Stimulated activated CD4-positive, alpha-beta T cell treated with anti-CD3 and anti-CD28 coated beads, TNF-alpha, amount 100 ng/mL, for 48 hours (primary cell): ENCODE results near the gene NMUR2.

ENCODE experiments used
- DNase-seq, 3 donors: peaks; one replicate each; pipeline ENCODE4 v3.0.0-alpha.2; 2020; ENCODE audit warnings: low read depth in 3 of 3

NMUR2 gene

GRCh38 chr5:152405145-152405544, at the start of gene NMUR2:
TSS of gene NMUR2 (minus strand) at chr5:152405279. CDS start at chr5:152405113, 166 bp downstream.
- no peak for DNase-seq

GRCh38 chr5:152443935-152444334, 38.9 kb upstream of the NMUR2 start:
- DNase-seq, result no peak

- no peak for DNase-seq
These were observed 34.7 kb upstream of the NMUR2 start for GRCh38 chr5:152439791-152440190.

- DNase-seq, result no peak
These were observed 32.8 kb upstream of the NMUR2 start for GRCh38 chr5:152437866-152438265.

- no peak for DNase-seq
These were observed 22.6 kb upstream of the NMUR2 start for GRCh38 chr5:152427721-152428120.

GRCh38 chr5:152425083-152425482, 20.0 kb upstream of the NMUR2 start:
- no peak for DNase-seq

GRCh38 chr5:152424501-152424900, 19.4 kb upstream of the NMUR2 start:
- no peak for DNase-seq

GRCh38 chr5:152422081-152422480, 17.0 kb upstream of the NMUR2 start:
- no peak for DNase-seq

GRCh38 chr5:152412129-152412528, 7.0 kb upstream of the NMUR2 start:
- no peak for DNase-seq

GRCh38 chr5:152406082-152406481, 1.0 kb upstream of the NMUR2 start:
- no peak for DNase-seq

- DNase-seq, result no peak
These were observed 585 bp downstream of the NMUR2 start for GRCh38 chr5:152404494-152404893.

GRCh38 chr5:152403046-152403445, 2.0 kb downstream of the NMUR2 start:
- no peak for DNase-seq

- no peak for DNase-seq
These were observed 4.2 kb downstream of the NMUR2 start for GRCh38 chr5:152400846-152401245.

- no peak for DNase-seq
These were observed 7.5 kb downstream of the NMUR2 start for GRCh38 chr5:152397581-152397980.

- DNase-seq, result no peak
These were observed 11.6 kb downstream of the NMUR2 start for GRCh38 chr5:152393441-152393840.

GRCh38 chr5:152389208-152389849, 15.8 kb downstream of the NMUR2 start:
- DNase-seq, result no peak

GRCh38 chr5:152388610-152389009, 16.5 kb downstream of the NMUR2 start:
- DNase-seq, result no peak

- no peak for DNase-seq
These were observed 24.5 kb downstream of the NMUR2 start for GRCh38 chr5:152380415-152381123.

GRCh38 chr5:152379331-152379730, 25.7 kb downstream of the NMUR2 start:
- DNase-seq, result no peak

GRCh38 chr5:152378730-152379129, 26.3 kb downstream of the NMUR2 start:
- no peak for DNase-seq

- no peak for DNase-seq
These were observed 28.2 kb downstream of the NMUR2 start for GRCh38 chr5:152376886-152377285.

GRCh38 chr5:152374711-152375275, 30.3 kb downstream of the NMUR2 start:
- no peak for DNase-seq

GRCh38 chr5:152372875-152373274, 32.2 kb downstream of the NMUR2 start:
- no peak for DNase-seq
